Lower lobe of right lung (tissue), 2 donors: ENCODE data around the gene MT1HL1. TPM values are rescaled to one million over a fixed set of nuclear protein-coding genes. Genes with fewer than 3 reads are reported as not detected.

ENCODE experiments used
- ATAC-seq, 2 donors: fragments of 200-7000 bp; cut with Tn5 transposase; one replicate each; pipeline ENCODE4 v1.9.1; 2020 to 2022; ENCODE audit warnings: mild to moderate bottlenecking in 2 of 2, moderate library complexity in 2 of 2
- DNase-seq: peaks from one replicate; pipeline ENCODE4 v3.0.0-alpha.2; 2020
- H3K27ac ChIP-seq: fragments of 200-600 bp; one replicate; pipeline ENCODE4 v1.8.0; 2022
- H3K27me3 ChIP-seq: fragments of 200-600 bp; one replicate; pipeline ENCODE4 v1.8.0; 2022; ENCODE audit warnings: low read depth
- H3K36me3 ChIP-seq: fragments of 200-600 bp; one replicate; pipeline ENCODE4 v1.8.0; 2022; ENCODE audit warnings: mild to moderate bottlenecking
- H3K4me1 ChIP-seq: fragments of 200-600 bp; one replicate; pipeline ENCODE4 v1.8.0; 2022
- H3K4me3 ChIP-seq: fragments of 200-600 bp; one replicate; pipeline ENCODE4 v1.8.0; 2022; ENCODE audit warnings: mild to moderate bottlenecking
- H3K9me3 ChIP-seq: fragments of 200-600 bp; one replicate; pipeline ENCODE4 v1.8.0; 2022
- intact Hi-C: fragments of 100-400 bp; cut with DNase I; formaldehyde crosslinking; loops from one replicate; pipeline ENCODE4 v1.11.0; 2022
- long read RNA-seq: library from polyadenylated mRNA; unstranded; transcript quantifications from one replicate; pipeline ENCODE4 v2.0.0, GENCODE V29; 2021
- total RNA-seq: library from RNA; stranded (reverse); fragmentation: NEBNext Ultra II Directional; extraction: Animal tissue kit (Norgen Biotek cat#: 25700); gene quantifications from one replicate; pipeline ENCODE4 v1.2.1, GENCODE V29; 2021
- TF ChIP-seq, protein P1 (sequence below): fragments of 200-600 bp; IDR thresholded peaks from one replicate; pipeline ENCODE4 v1.8.0; 2022; ENCODE audit warnings: antibody characterized with exemption, mild to moderate bottlenecking
- donor health status: DM: no; HTN: yes; CAD: no; lungs with severe emphysema.

The MT1HL1 gene
- total RNA-seq, result not detected
- long read RNA-seq, result 0 reads

DNA sequence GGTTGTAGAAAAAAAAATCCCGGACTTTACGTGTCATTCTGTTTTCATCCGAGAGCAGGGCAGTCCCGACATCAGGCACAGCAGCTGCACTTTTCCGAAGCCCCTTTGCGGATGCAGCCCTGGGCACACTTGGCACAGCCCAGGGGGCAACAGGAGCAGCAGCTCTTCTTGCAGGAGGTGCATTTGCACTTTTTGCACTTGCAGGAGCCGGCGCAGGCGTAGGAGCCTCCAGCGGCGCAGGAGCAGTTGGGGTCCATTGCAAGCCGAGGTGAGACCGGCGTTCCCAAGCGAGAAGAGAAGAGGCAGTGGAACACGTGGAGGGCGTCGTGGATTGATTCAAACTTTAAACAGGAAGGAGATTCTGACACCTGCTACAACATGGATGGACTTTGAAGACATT lies at the start of gene MT1HL1:
MT1HL1 (minus strand) TSS at position 326 of the 400 bp plus-strand sequence; CDS start at position 257, 69 bp downstream.
- Histone ChIP-seq H3K4me1 (no peaks in the 10 kb centered on the region), H3K9me3 (no peaks in the 10 kb centered on the region), H3K4me3 (no peak within 1 kb of the TSS), H3K27me3 (no peaks in the 10 kb centered on the region), H3K27ac (no peak within 1 kb of the TSS), H3K36me3 (no peaks in the 10 kb centered on the region)
- ATAC-seq, result no peak
- TF ChIP-seq, protein P1, sequence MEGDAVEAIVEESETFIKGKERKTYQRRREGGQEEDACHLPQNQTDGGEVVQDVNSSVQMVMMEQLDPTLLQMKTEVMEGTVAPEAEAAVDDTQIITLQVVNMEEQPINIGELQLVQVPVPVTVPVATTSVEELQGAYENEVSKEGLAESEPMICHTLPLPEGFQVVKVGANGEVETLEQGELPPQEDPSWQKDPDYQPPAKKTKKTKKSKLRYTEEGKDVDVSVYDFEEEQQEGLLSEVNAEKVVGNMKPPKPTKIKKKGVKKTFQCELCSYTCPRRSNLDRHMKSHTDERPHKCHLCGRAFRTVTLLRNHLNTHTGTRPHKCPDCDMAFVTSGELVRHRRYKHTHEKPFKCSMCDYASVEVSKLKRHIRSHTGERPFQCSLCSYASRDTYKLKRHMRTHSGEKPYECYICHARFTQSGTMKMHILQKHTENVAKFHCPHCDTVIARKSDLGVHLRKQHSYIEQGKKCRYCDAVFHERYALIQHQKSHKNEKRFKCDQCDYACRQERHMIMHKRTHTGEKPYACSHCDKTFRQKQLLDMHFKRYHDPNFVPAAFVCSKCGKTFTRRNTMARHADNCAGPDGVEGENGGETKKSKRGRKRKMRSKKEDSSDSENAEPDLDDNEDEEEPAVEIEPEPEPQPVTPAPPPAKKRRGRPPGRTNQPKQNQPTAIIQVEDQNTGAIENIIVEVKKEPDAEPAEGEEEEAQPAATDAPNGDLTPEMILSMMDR, result no peak
- intact Hi-C loops, result no loop called here
- DNase-seq, result no peak

DNA sequence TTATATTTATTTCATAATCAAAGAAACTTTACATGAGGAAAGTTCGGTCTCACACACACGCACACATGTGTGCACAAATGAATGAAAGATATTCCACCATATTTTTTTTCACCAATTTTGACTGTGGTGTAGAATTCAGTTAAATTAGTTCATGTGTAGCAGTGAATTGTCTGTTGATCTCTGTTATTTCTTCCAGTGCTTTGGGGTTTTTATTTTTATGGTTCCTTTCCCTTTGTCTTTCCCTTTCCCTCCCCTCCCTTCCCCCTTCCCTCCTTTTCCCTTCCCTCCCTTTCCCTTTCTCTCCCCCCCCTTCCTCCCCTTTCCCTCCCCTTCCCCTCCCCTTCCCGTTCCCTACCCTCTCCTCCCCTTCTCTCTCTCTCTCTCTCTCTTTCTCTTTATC lies 46.7 kb upstream of the MT1HL1 start:
- H3K4me3 ChIP-seq, result no peak overlapping the region
- TF ChIP-seq, protein P1, result no peak
- no peaks in the 10 kb centered on the region for H3K36me3 ChIP-seq
- no peaks in the 10 kb centered on the region for H3K4me1 ChIP-seq
- intact Hi-C loops, result no loop called here
- no peak for ATAC-seq
- peaks cover 3% of the 10 kb centered on the region for H3K27me3 ChIP-seq
- no peaks in the 10 kb centered on the region for H3K9me3 ChIP-seq
- H3K27ac ChIP-seq, result no peak overlapping the region
- DNase-seq, result no peak

DNA sequence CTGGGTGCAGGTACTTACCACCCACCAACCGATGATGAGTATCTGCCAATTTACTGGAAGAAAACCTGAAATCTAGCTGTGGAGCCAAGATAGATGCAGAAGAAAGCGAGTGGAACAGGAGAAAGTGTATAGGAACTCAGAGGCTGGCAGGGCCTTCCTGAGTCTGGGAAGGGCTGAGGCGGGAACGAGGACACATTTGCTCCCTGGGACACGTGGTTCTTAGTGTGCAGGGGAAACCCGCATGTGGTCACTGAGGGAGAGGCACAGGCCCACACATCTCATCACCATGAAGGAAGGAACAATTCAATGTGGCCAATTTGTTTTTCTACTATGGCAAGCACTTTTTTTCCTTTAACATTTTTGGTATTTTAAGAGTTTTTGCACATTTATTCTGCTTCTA lies 45.9 kb upstream of the MT1HL1 start:
- ATAC-seq, result no peak
- Histone ChIP-seq H3K27ac (no peak overlapping the region), H3K27me3 (peaks cover 4% of the 10 kb centered on the region), H3K9me3 (no peaks in the 10 kb centered on the region), H3K36me3 (no peaks in the 10 kb centered on the region), H3K4me3 (no peak overlapping the region), H3K4me1 (no peaks in the 10 kb centered on the region)
- DNase-seq, result no peak
- intact Hi-C loops, result no loop called here
- TF ChIP-seq, protein P1, result no peak

DNA sequence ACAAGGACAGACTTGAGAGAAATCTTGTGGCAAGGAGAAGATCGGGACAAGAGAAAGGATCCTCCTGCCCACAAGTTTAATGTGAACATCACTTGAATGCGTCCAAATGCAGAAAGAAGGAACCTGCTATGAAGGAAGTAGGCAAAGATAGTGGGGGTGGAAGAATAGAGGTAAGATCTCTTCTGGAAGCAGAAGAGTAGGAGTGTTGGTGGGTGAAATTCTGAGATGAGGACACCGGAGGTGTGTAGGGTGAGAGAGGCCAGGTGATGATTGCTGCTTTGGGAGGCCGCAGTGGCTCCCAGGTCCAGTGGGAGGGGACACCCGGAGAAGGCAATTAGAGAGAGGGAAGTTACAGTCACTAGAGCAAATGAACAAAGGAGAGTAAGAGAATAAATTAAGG lies 44.6 kb upstream of the MT1HL1 start:
- TF ChIP-seq, protein P1, result no peak
- intact Hi-C loops, result no loop called here
- ATAC-seq (no peak), DNase-seq (no peak)
- peaks cover 13% of the 10 kb centered on the region for H3K27me3 ChIP-seq
- no peaks in the 10 kb centered on the region for H3K4me1 ChIP-seq
- no peaks in the 10 kb centered on the region for H3K9me3 ChIP-seq
- no peak overlapping the region for H3K27ac ChIP-seq
- H3K4me3 ChIP-seq, result no peak overlapping the region
- no peaks in the 10 kb centered on the region for H3K36me3 ChIP-seq

DNA sequence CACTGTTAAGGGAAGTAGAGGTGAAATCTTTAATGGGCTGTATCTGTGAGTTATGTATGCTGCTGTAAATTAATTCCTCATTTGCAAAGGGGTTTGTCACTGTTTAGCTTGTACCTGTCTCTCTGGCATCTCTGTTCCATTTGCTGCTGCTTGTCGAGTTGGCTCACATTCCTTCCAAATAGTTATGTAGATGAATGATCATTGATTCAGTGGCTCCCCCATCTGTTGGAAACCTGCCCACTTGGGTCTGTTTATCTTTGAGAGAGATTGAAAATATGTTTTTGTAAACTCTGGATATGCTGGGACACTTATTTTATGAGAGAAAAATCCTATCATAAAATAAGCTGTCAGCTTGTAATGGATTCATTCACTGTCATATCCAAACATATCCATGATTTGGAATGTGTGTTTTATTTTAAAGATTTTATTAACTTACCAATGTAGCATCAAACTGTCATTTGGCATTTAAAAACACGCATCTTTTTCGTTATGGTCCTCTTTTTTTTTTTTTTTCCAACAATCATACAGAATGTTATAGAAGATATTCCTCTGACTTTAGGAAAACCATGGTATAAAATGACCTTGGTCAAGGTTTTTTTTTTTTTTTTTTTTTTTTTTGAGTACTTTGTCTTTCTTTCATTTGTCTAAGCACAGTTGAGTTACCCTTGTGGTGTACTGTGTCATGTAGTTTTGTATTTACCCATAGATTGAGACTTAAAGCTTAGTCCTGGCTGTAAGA lies 41.2 kb upstream of the MT1HL1 start:
- peaks cover 9% of the 10 kb centered on the region for H3K4me1 ChIP-seq

More for the DNA sequence above, 41.2 kb upstream of the MT1HL1 start:
- Histone ChIP-seq H3K36me3 (no peaks in the 10 kb centered on the region), H3K4me3 (no peak overlapping the region), H3K27ac (no peak overlapping the region), H3K9me3 (no peaks in the 10 kb centered on the region), H3K27me3 (peaks cover 44% of the 10 kb centered on the region)
- TF ChIP-seq, protein P1, result no peak
- intact Hi-C loops, result no loop called here
- no peak for DNase-seq
- no peak for ATAC-seq
